ENCODE measurements around the gene LILRB3.

DNA sequence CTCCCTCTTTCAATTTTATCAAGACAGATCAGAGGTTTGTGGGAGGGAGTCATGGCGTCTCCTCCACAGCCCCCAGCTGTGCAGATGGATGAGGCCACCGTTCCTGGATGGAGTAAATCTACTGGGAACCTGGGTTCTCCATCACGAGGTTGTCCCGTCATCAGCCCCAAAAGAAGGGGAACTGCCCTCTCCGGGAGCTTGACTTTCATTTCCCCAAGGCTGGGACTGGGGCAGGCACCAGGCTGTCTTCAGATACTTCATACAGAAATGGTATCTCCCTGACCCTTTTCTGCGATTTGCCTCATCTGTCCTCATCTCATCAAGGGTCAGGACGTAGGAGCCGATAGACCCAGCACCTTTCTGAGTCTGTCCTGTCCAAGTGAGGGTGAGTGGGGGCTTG is 48.3 kb upstream of the LILRB3 start:
- TF ChIP-seq, protein P1, sequence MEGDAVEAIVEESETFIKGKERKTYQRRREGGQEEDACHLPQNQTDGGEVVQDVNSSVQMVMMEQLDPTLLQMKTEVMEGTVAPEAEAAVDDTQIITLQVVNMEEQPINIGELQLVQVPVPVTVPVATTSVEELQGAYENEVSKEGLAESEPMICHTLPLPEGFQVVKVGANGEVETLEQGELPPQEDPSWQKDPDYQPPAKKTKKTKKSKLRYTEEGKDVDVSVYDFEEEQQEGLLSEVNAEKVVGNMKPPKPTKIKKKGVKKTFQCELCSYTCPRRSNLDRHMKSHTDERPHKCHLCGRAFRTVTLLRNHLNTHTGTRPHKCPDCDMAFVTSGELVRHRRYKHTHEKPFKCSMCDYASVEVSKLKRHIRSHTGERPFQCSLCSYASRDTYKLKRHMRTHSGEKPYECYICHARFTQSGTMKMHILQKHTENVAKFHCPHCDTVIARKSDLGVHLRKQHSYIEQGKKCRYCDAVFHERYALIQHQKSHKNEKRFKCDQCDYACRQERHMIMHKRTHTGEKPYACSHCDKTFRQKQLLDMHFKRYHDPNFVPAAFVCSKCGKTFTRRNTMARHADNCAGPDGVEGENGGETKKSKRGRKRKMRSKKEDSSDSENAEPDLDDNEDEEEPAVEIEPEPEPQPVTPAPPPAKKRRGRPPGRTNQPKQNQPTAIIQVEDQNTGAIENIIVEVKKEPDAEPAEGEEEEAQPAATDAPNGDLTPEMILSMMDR (conservative IDR thresholded peaks at IDR 0.05 in 1 of 2, IDR thresholded peaks at IDR 0.05 in 1 of 2; ENCODE audit: low read depth in 1 of 2, low read length in 2 of 2), result no peak
- no peak for TF ChIP-seq EZH2 (IDR thresholded peaks at IDR 0.05; ENCODE audit: low read length, missing control alignments)
